WTC11 (cell line): ENCODE measurements around the gene RARB. TPM values are rescaled to one million over a fixed set of nuclear protein-coding genes. Genes with fewer than 3 reads are reported as not detected.

Experiments
- ATAC-seq: fragments of 200-7000 bp; cut with Tn5 transposase; 2 replicates; pipeline ENCODE4 v1.10.0; 2021; ENCODE audit warnings: mild to moderate bottlenecking, moderate library complexity
- CTCF ChIA-PET: fragments of 300-600 bp; sonication (Branson Sonifier 250); formaldehyde crosslinking; loops from one replicate; lab custom pipeline; 2021; ENCODE audit warnings: antibody characterized with exemption; lab: Charles Lee
- POLR2A ChIA-PET: fragments of 350-600 bp; sonication (Branson Sonifier 250); formaldehyde crosslinking; loops from one replicate; lab custom pipeline; 2021; ENCODE audit warnings: antibody characterized with exemption; lab: Charles Lee
- DNase-seq: peaks from one replicate; pipeline ENCODE4 v3.0.0; 2021; ENCODE audit warnings: low spot score
- H3K27ac Mint-ChIP-seq: 2 replicates; pipeline ENCODE4 v1.8.0; 2021; ENCODE audit warnings: mixed read lengths
- H3K27me3 Mint-ChIP-seq: 2 replicates; pipeline ENCODE4 v1.8.0; 2021; ENCODE audit warnings: low read depth, mild to moderate bottlenecking, moderate library complexity, mixed read lengths
- H3K36me3 Mint-ChIP-seq: 2 replicates; pipeline ENCODE4 v1.8.0; 2021; ENCODE audit warnings: mixed read lengths
- H3K4me1 Mint-ChIP-seq: 2 replicates; pipeline ENCODE4 v1.8.0; 2022; ENCODE audit warnings: mixed read lengths
- H3K4me3 Mint-ChIP-seq: 2 replicates; pipeline ENCODE4 v1.8.0; 2021; ENCODE audit warnings: mild to moderate bottlenecking, moderate library complexity, mixed read lengths
- H3K9me3 Mint-ChIP-seq: 2 replicates; pipeline ENCODE4 v1.8.0; 2021; ENCODE audit warnings: mixed read lengths
- CREB1 ChIP-seq: sonication (generic); formaldehyde crosslinking; IDR thresholded peaks from 2 replicates; pipeline ENCODE4 v1.8.0; 2023; ENCODE audit warnings: mild to moderate bottlenecking, missing genetic modification reagents
- EMX1 ChIP-seq: fragments of 250-450 bp; sonication (Bioruptor Pico); IDR thresholded peaks from 2 replicates; pipeline ENCODE4 v1.8.0; 2021; ENCODE audit warnings: mild to moderate bottlenecking
- IRF2 ChIP-seq: sonication (generic); formaldehyde crosslinking; IDR thresholded peaks from 2 replicates; pipeline ENCODE4 v1.8.0; 2022; ENCODE audit warnings: low read depth, missing genetic modification reagents, borderline replicate concordance
- JUN ChIP-seq: sonication (generic); formaldehyde crosslinking; IDR thresholded peaks from 2 replicates; pipeline ENCODE4 v1.8.0; 2023; ENCODE audit warnings: mild to moderate bottlenecking, missing genetic modification reagents
- PRRX2 ChIP-seq: fragments of 250-450 bp; sonication (Bioruptor Pico); IDR thresholded peaks from 2 replicates; pipeline ENCODE4 v1.8.0; 2021; ENCODE audit warnings: mild to moderate bottlenecking
- ZNF671 ChIP-seq: fragments of 250-450 bp; sonication (Bioruptor Pico); IDR thresholded peaks from 2 replicates; pipeline ENCODE4 v1.8.0; 2021; ENCODE audit warnings: mild to moderate bottlenecking
- total RNA-seq: library from RNA; stranded (reverse); gene quantifications from 3 replicates; pipeline ENCODE4 v1.2.3, GENCODE V29; 2021
- TF ChIP-seq, protein P1 (sequence below): sonication (generic); formaldehyde crosslinking; IDR thresholded peaks from 2 replicates; pipeline ENCODE4 v1.8.1; 2023; ENCODE audit warnings: mild to moderate bottlenecking, missing genetic modification reagents, borderline replicate concordance
- TF ChIP-seq, protein P2 (sequence below): fragments of 250-450 bp; sonication (Bioruptor Pico); IDR thresholded peaks from 2 replicates; pipeline ENCODE4 v1.9.0; 2021; ENCODE audit warnings: mild to moderate bottlenecking, borderline replicate concordance
- TF ChIP-seq, protein P3 (sequence below): sonication (generic); formaldehyde crosslinking; conservative IDR thresholded peaks from 2 replicates; pipeline ENCODE4 v1.8.1; 2022; ENCODE audit warnings: mild to moderate bottlenecking, missing genetic modification reagents
- TF ChIP-seq, protein P4 (sequence below): sonication (generic); formaldehyde crosslinking; IDR thresholded peaks from 2 replicates; pipeline ENCODE4 v1.8.1; 2023; ENCODE audit warnings: mild to moderate bottlenecking, missing genetic modification reagents, moderate library complexity
- TF ChIP-seq, protein P5 (sequence below): fragments of 250-450 bp; sonication (Bioruptor Pico); conservative IDR thresholded peaks from 2 replicates; pipeline ENCODE4 v1.9.0; 2021; ENCODE audit warnings: mild to moderate bottlenecking
- TF ChIP-seq, protein P6 (sequence below): fragments of 250-450 bp; sonication (Bioruptor Pico); IDR thresholded peaks from 2 replicates; pipeline ENCODE4 v2.1.2; 2022; ENCODE audit warnings: mild to moderate bottlenecking, moderate library complexity
- TF ChIP-seq, protein P7 (sequence below): sonication (generic); formaldehyde crosslinking; IDR thresholded peaks from 2 replicates; pipeline ENCODE4 v1.8.0; 2022; ENCODE audit warnings: missing genetic modification reagents
- TF ChIP-seq, protein P8 (sequence below): sonication (generic); formaldehyde crosslinking; IDR thresholded peaks from 2 replicates; pipeline ENCODE4 v1.8.1; 2022; ENCODE audit warnings: low read depth, missing genetic modification reagents, borderline replicate concordance

Gene RARB
- total RNA-seq, 1 experiment from 2014 or later: not detected

DNA sequence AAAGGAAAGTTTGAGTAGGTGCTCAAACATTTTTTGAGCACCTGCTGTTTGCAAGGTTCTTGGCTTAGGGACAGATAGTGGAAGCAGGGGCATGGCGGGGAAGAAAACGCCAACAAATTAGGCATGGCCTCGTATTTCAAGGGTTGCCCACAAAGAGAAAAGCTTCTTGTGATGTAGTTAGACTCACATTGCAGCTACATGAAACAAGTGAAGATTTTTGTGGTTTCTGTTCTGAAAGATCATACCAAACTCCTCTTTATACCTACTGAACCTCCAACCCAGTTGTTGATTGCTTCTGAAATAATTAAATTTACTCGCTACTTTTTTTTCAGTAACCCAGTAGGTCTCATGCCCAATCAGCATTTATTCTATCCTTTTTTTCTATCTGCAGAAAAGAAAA lies 23.5 kb upstream of the RARB start (continued):
- TF ChIP-seq, protein P1, sequence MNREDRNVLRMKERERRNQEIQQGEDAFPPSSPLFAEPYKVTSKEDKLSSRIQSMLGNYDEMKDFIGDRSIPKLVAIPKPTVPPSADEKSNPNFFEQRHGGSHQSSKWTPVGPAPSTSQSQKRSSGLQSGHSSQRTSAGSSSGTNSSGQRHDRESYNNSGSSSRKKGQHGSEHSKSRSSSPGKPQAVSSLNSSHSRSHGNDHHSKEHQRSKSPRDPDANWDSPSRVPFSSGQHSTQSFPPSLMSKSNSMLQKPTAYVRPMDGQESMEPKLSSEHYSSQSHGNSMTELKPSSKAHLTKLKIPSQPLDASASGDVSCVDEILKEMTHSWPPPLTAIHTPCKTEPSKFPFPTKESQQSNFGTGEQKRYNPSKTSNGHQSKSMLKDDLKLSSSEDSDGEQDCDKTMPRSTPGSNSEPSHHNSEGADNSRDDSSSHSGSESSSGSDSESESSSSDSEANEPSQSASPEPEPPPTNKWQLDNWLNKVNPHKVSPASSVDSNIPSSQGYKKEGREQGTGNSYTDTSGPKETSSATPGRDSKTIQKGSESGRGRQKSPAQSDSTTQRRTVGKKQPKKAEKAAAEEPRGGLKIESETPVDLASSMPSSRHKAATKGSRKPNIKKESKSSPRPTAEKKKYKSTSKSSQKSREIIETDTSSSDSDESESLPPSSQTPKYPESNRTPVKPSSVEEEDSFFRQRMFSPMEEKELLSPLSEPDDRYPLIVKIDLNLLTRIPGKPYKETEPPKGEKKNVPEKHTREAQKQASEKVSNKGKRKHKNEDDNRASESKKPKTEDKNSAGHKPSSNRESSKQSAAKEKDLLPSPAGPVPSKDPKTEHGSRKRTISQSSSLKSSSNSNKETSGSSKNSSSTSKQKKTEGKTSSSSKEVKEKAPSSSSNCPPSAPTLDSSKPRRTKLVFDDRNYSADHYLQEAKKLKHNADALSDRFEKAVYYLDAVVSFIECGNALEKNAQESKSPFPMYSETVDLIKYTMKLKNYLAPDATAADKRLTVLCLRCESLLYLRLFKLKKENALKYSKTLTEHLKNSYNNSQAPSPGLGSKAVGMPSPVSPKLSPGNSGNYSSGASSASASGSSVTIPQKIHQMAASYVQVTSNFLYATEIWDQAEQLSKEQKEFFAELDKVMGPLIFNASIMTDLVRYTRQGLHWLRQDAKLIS (CRISPR knock-in tag): no peak
- TF ChIP-seq, all 79 proteins: peak for 0

DNA sequence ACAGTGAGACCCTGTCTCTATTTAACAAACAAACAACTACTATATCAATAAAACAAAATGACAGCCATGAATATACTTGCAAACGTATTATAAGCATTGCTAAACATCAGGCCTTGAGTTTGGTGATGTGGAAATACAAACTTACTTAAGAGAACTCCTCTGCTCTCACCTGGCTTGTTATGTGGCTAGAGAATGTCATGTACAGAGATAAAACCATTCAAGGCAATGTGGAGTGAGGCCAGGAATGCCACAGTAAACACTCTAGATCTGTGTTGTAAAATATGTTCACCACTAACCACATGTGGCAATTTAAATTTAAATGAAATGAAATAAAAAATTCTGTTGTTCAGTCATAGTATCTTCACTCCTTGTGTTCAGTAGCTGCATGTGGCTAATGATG lies 22.7 kb upstream of the RARB start:
- Mint-ChIP-seq H3K36me3 (0 out of 2 replicates have a peak, but pooled peaks cover 2% of the 10 kb centered on the region), H3K27me3 (no peaks in the 10 kb centered on the region), H3K9me3 (peaks cover 6% of the 10 kb centered on the region), H3K27ac (no peak overlapping the region), H3K4me3 (no peak overlapping the region), H3K4me1 (no peaks in the 10 kb centered on the region)
- no peak for ATAC-seq
- TF ChIP-seq PRRX2 (CRISPR knock-in tag) (no peak), CREB1 (CRISPR knock-in tag) (no peak), ZNF671 (CRISPR knock-in tag) (no peak), IRF2 (CRISPR knock-in tag) (no peak), EMX1 (no peak), JUN (CRISPR knock-in tag) (no peak)
- TF ChIP-seq, protein P2, sequence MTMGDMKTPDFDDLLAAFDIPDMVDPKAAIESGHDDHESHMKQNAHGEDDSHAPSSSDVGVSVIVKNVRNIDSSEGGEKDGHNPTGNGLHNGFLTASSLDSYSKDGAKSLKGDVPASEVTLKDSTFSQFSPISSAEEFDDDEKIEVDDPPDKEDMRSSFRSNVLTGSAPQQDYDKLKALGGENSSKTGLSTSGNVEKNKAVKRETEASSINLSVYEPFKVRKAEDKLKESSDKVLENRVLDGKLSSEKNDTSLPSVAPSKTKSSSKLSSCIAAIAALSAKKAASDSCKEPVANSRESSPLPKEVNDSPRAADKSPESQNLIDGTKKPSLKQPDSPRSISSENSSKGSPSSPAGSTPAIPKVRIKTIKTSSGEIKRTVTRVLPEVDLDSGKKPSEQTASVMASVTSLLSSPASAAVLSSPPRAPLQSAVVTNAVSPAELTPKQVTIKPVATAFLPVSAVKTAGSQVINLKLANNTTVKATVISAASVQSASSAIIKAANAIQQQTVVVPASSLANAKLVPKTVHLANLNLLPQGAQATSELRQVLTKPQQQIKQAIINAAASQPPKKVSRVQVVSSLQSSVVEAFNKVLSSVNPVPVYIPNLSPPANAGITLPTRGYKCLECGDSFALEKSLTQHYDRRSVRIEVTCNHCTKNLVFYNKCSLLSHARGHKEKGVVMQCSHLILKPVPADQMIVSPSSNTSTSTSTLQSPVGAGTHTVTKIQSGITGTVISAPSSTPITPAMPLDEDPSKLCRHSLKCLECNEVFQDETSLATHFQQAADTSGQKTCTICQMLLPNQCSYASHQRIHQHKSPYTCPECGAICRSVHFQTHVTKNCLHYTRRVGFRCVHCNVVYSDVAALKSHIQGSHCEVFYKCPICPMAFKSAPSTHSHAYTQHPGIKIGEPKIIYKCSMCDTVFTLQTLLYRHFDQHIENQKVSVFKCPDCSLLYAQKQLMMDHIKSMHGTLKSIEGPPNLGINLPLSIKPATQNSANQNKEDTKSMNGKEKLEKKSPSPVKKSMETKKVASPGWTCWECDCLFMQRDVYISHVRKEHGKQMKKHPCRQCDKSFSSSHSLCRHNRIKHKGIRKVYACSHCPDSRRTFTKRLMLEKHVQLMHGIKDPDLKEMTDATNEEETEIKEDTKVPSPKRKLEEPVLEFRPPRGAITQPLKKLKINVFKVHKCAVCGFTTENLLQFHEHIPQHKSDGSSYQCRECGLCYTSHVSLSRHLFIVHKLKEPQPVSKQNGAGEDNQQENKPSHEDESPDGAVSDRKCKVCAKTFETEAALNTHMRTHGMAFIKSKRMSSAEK: no peak
- TF ChIP-seq, protein P3, sequence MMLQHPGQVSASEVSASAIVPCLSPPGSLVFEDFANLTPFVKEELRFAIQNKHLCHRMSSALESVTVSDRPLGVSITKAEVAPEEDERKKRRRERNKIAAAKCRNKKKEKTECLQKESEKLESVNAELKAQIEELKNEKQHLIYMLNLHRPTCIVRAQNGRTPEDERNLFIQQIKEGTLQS: no peak
- TF ChIP-seq, protein P4, sequence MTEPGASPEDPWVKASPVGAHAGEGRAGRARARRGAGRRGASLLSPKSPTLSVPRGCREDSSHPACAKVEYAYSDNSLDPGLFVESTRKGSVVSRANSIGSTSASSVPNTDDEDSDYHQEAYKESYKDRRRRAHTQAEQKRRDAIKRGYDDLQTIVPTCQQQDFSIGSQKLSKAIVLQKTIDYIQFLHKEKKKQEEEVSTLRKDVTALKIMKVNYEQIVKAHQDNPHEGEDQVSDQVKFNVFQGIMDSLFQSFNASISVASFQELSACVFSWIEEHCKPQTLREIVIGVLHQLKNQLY (CRISPR knock-in tag): no peak
- TF ChIP-seq, protein P5, sequence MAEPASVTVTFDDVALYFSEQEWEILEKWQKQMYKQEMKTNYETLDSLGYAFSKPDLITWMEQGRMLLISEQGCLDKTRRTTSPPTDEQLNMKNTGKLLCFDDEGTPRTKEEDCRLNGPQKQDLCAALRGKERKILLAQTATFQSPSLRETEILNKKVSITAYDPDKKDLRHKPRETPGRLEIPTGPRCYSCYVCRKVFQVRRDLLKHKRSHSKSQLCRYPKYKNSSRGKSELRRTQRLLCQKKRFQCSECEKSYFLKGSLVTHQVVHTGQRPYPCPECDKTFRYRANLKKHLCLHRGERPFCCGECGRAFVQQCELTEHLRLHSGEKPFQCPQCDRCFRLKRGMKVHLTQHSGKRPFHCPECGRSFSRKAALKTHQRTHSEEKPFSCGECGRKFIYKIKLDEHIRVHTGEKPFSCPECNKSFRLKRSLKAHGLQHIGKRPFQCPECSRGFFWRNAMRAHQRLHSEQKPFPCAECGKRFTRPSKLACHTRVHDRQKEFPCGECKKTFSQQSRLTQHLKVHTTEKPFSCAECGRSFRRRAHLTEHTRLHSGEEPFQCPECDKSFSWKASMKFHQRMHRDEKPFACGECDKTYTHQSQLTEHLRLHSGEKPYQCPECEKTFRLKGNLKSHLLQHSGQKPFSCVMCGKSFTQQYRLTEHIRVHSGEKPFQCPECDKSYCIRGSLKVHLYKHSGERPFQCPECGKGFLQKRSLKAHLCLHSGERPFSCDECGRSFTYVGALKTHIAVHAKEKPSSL (CRISPR knock-in tag): no peak
- TF ChIP-seq, protein P6, sequence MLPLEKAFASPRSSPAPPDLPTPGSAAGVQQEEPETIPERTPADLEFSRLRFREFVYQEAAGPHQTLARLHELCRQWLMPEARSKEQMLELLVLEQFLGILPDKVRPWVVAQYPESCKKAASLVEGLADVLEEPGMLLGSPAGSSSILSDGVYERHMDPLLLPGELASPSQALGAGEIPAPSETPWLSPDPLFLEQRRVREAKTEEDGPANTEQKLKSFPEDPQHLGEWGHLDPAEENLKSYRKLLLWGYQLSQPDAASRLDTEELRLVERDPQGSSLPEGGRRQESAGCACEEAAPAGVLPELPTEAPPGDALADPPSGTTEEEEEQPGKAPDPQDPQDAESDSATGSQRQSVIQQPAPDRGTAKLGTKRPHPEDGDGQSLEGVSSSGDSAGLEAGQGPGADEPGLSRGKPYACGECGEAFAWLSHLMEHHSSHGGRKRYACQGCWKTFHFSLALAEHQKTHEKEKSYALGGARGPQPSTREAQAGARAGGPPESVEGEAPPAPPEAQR (CRISPR knock-in tag): no peak
- TF ChIP-seq, protein P7, sequence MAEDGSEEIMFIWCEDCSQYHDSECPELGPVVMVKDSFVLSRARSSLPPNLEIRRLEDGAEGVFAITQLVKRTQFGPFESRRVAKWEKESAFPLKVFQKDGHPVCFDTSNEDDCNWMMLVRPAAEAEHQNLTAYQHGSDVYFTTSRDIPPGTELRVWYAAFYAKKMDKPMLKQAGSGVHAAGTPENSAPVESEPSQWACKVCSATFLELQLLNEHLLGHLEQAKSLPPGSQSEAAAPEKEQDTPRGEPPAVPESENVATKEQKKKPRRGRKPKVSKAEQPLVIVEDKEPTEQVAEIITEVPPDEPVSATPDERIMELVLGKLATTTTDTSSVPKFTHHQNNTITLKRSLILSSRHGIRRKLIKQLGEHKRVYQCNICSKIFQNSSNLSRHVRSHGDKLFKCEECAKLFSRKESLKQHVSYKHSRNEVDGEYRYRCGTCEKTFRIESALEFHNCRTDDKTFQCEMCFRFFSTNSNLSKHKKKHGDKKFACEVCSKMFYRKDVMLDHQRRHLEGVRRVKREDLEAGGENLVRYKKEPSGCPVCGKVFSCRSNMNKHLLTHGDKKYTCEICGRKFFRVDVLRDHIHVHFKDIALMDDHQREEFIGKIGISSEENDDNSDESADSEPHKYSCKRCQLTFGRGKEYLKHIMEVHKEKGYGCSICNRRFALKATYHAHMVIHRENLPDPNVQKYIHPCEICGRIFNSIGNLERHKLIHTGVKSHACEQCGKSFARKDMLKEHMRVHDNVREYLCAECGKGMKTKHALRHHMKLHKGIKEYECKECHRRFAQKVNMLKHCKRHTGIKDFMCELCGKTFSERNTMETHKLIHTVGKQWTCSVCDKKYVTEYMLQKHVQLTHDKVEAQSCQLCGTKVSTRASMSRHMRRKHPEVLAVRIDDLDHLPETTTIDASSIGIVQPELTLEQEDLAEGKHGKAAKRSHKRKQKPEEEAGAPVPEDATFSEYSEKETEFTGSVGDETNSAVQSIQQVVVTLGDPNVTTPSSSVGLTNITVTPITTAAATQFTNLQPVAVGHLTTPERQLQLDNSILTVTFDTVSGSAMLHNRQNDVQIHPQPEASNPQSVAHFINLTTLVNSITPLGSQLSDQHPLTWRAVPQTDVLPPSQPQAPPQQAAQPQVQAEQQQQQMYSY (CRISPR knock-in tag): no peak
- TF ChIP-seq, protein P8, sequence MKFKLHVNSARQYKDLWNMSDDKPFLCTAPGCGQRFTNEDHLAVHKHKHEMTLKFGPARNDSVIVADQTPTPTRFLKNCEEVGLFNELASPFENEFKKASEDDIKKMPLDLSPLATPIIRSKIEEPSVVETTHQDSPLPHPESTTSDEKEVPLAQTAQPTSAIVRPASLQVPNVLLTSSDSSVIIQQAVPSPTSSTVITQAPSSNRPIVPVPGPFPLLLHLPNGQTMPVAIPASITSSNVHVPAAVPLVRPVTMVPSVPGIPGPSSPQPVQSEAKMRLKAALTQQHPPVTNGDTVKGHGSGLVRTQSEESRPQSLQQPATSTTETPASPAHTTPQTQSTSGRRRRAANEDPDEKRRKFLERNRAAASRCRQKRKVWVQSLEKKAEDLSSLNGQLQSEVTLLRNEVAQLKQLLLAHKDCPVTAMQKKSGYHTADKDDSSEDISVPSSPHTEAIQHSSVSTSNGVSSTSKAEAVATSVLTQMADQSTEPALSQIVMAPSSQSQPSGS (CRISPR knock-in tag): no peak
- no peak for DNase-seq
- ChIA-PET POLR2A (no interaction called here), CTCF (no interaction called here)
